Mesenchymal stem cell (in vitro differentiated cells and primary cell): ENCODE results near the gene NPFF.

Experiments
- DNase-seq: peaks from one replicate; pipeline ENCODE4 v3.0.0-alpha.2; 2013
- H2AFZ ChIP-seq: one replicate; pipeline ENCODE4 v1.6.1; 2013; ENCODE audit warnings: low read depth, mild to moderate bottlenecking, control low read depth, inconsistent platforms, low read length, moderate library complexity
- H2AK5ac ChIP-seq: 2 replicates; pipeline ENCODE4 v1.6.1; 2013; ENCODE audit warnings: low read length, moderate library complexity, mild to moderate bottlenecking, inconsistent platforms; ENCODE audit not compliant: severe bottlenecking
- H2BK120ac ChIP-seq: one replicate; pipeline ENCODE4 v1.6.1; 2013; ENCODE audit warnings: low read depth, mild to moderate bottlenecking, inconsistent platforms, low read length, moderate library complexity
- H2BK12ac ChIP-seq, 2 experiments: one replicate each; pipeline ENCODE4 v1.6.1; 2013; ENCODE audit warnings: inconsistent platforms in 2 of 2, low read length in 2 of 2, mild to moderate bottlenecking in 2 of 2, moderate library complexity in 2 of 2, control low read depth in 1 of 2
- H2BK15ac ChIP-seq: one replicate; pipeline ENCODE4 v1.6.1; 2013; ENCODE audit warnings: mild to moderate bottlenecking, low read depth, inconsistent platforms; ENCODE audit not compliant: poor library complexity, severe bottlenecking
- H2BK5ac ChIP-seq: 2 replicates; pipeline ENCODE4 v1.6.1; 2013; ENCODE audit warnings: low read depth, mild to moderate bottlenecking, low read length, control low read depth, inconsistent platforms; ENCODE audit not compliant: poor library complexity, severe bottlenecking
- H3K14ac ChIP-seq, 2 experiments: one replicate each; pipeline ENCODE4 v1.6.1; 2013; ENCODE audit warnings: inconsistent platforms in 2 of 2, low read length in 2 of 2, control low read depth in 1 of 2, mild to moderate bottlenecking in 1 of 2, moderate library complexity in 1 of 2
- H3K18ac ChIP-seq, 2 experiments: one replicate each; pipeline ENCODE4 v1.6.1; 2013; ENCODE audit warnings: inconsistent platforms in 2 of 2, low read length in 2 of 2, control low read depth in 1 of 2, low read depth in 1 of 2, mild to moderate bottlenecking in 1 of 2
- H3K23ac ChIP-seq, 2 experiments: one replicate each; pipeline ENCODE4 v1.6.1; 2013; ENCODE audit warnings: inconsistent platforms in 2 of 2, low read length in 2 of 2, mild to moderate bottlenecking in 2 of 2, moderate library complexity in 2 of 2, control low read depth in 1 of 2
- H3K27ac ChIP-seq: 2 replicates; pipeline ENCODE4 v1.5.1; 2013; ENCODE audit warnings: mild to moderate bottlenecking, moderate library complexity, low read length, control low read depth, inconsistent platforms; ENCODE audit not compliant: poor library complexity, severe bottlenecking
- H3K27me3 ChIP-seq, 2 experiments: 2 replicates each; pipeline versions ENCODE4 v1.6.1 to v1.7.0; 2013; ENCODE audit warnings: low read length in 2 of 2, mild to moderate bottlenecking in 2 of 2, moderate library complexity in 2 of 2, control low read depth in 1 of 2, inconsistent platforms in 1 of 2; ENCODE audit not compliant: control insufficient read depth in 1 of 2, insufficient read depth in 1 of 2
- H3K36me3 ChIP-seq, 2 experiments: 2 replicates each; pipeline versions ENCODE4 v1.6.1 to v1.7.0; 2013; ENCODE audit warnings: low read length in 2 of 2, control low read depth in 1 of 2, inconsistent platforms in 1 of 2, low read depth in 1 of 2, mild to moderate bottlenecking in 1 of 2; ENCODE audit not compliant: insufficient read depth in 2 of 2, control insufficient read depth in 1 of 2
- H3K4ac ChIP-seq, 2 experiments: one replicate each; pipeline ENCODE4 v1.6.1; 2013; ENCODE audit warnings: inconsistent platforms in 2 of 2, low read length in 2 of 2, mild to moderate bottlenecking in 2 of 2, moderate library complexity in 2 of 2, control low read depth in 1 of 2, low read depth in 1 of 2
- H3K4me1 ChIP-seq: 2 replicates; pipeline ENCODE4 v1.6.1; 2013; ENCODE audit warnings: low read depth, low read length, control low read depth; ENCODE audit not compliant: control insufficient read depth, insufficient read depth
- H3K4me2 ChIP-seq: 2 replicates; pipeline ENCODE4 v1.6.1; 2013; ENCODE audit warnings: low read length, mild to moderate bottlenecking, inconsistent platforms; ENCODE audit not compliant: poor library complexity, severe bottlenecking
- H3K4me3 ChIP-seq, 2 experiments: 2 replicates each; pipeline versions ENCODE4 v1.5.1 to v1.7.0; 2013; ENCODE audit warnings: low read length in 2 of 2, mild to moderate bottlenecking in 2 of 2, control low read depth in 1 of 2, low read depth in 1 of 2; ENCODE audit not compliant: insufficient read depth in 1 of 2
- H3K79me1 ChIP-seq: replicated peaks from 2 replicates; pipeline ENCODE4 v1.6.1; 2013; ENCODE audit warnings: mild to moderate bottlenecking, control low read depth, low read length, inconsistent platforms; ENCODE audit not compliant: poor library complexity, severe bottlenecking
- H3K9ac ChIP-seq: 2 replicates; pipeline ENCODE4 v1.7.0; 2013; ENCODE audit warnings: mild to moderate bottlenecking, low read length, moderate library complexity
- H3K9me3 ChIP-seq: 2 replicates; pipeline ENCODE4 v1.7.0; 2013; ENCODE audit warnings: mild to moderate bottlenecking, low read length; ENCODE audit not compliant: control insufficient read depth
- H4K8ac ChIP-seq: one replicate; pipeline ENCODE4 v1.6.1; 2013; ENCODE audit warnings: inconsistent platforms, mild to moderate bottlenecking, low read length, moderate library complexity
- H4K91ac ChIP-seq: one replicate; pipeline ENCODE4 v1.6.1; 2013; ENCODE audit warnings: mild to moderate bottlenecking, low read length, inconsistent platforms
- WGBS: methylation state at CpG from one replicate; pipeline ENCODE4 v1.1.7; 2013; ENCODE audit warnings: mixed read lengths; 5-methylcytosine and 5-hydroxymethylcytosine counted together

NPFF gene

GRCh38 chr12:53514628-53515290 lies 7.5 kb upstream of the NPFF start:
- H3K4me3 ChIP-seq, result no peak overlapping the region
- H2AK5ac ChIP-seq, result no peak overlapping the region
- no peak overlapping the region for H3K18ac ChIP-seq
- H4K91ac ChIP-seq, result no peak overlapping the region
- no peak overlapping the region for H2BK15ac ChIP-seq
- no peak overlapping the region for H3K4me2 ChIP-seq
- no peak overlapping the region for H3K9ac ChIP-seq
- H2BK5ac ChIP-seq, result no peak overlapping the region
- no peaks in the 10 kb centered on the region for H3K9me3 ChIP-seq
- peaks cover 43 to 91% of the 10 kb centered on the region in 2 experiments for H3K36me3 ChIP-seq
- H3K4me1 ChIP-seq, result no peaks in the 10 kb centered on the region
- no peak for DNase-seq
- no peaks in the 10 kb centered on the region for H3K27me3 ChIP-seq
- H3K4ac ChIP-seq, result no peak overlapping the region
- no peak overlapping the region for H4K8ac ChIP-seq
- 95% methylated on average over 4 of the region's 6 CpGs for WGBS
- no peak overlapping the region for H3K14ac ChIP-seq
- no peak overlapping the region for H2BK120ac ChIP-seq
- H2AFZ ChIP-seq, result no peak overlapping the region
- H3K79me1 ChIP-seq, result peaks cover 8% of the 10 kb centered on the region
- H2BK12ac ChIP-seq, result no peak overlapping the region
- H3K23ac ChIP-seq, result no peak overlapping the region
- H3K27ac ChIP-seq, result no peak overlapping the region

GRCh38 chr12:53513712-53514410 lies 6.6 kb upstream of the NPFF start:
- Histone ChIP-seq H3K4ac (no peak overlapping the region), H3K14ac (no peak overlapping the region), H3K79me1 (peaks cover 8% of the 10 kb centered on the region), H2BK120ac (no peak overlapping the region), H3K9me3 (no peaks in the 10 kb centered on the region), H3K4me2 (no peak overlapping the region), H2BK12ac (no peak overlapping the region), H2BK5ac (no peak overlapping the region), H3K9ac (no peak overlapping the region), H4K91ac (no peak overlapping the region), H2BK15ac (no peak overlapping the region), H3K18ac (no peak overlapping the region), H3K27me3 (no peaks in the 10 kb centered on the region), H3K23ac (no peak overlapping the region), H4K8ac (no peak overlapping the region), H2AFZ (no peak overlapping the region), H3K27ac (no peak overlapping the region), H3K36me3 (peaks cover 44 to 89% of the 10 kb centered on the region in 2 experiments), H3K4me3 (no peak overlapping the region), H2AK5ac (no peak overlapping the region), H3K4me1 (no peaks in the 10 kb centered on the region)
- no peak for DNase-seq
- WGBS, result 96% methylated on average over 6 of the region's 6 CpGs

- 98% methylated on average over 9 of the region's 9 CpGs for WGBS
- Histone ChIP-seq H4K8ac (no peak overlapping the region), H3K27me3 (no peaks in the 10 kb centered on the region), H4K91ac (no peak overlapping the region), H3K23ac (no peak overlapping the region), H3K14ac (no peak overlapping the region), H3K36me3 (peaks cover 61 to 83% of the 10 kb centered on the region in 2 experiments), H3K9me3 (no peaks in the 10 kb centered on the region), H3K4me3 (no peak overlapping the region), H2AFZ (no peak overlapping the region), H2BK15ac (no peak overlapping the region), H3K79me1 (peaks cover 18% of the 10 kb centered on the region), H2BK120ac (no peak overlapping the region), H3K4me1 (peaks cover 3% of the 10 kb centered on the region), H3K4me2 (no peak overlapping the region), H3K4ac (no peak overlapping the region), H3K9ac (no peak overlapping the region), H3K18ac (no peak overlapping the region), H2BK12ac (no peak overlapping the region), H3K27ac (no peak overlapping the region), H2BK5ac (no peak overlapping the region), H2AK5ac (no peak overlapping the region)
- no peak for DNase-seq
Observed at GRCh38 chr12:53510181-53510812, 3.0 kb upstream of the NPFF start.

GRCh38 chr12:53508534-53509170 lies 1.4 kb upstream of the NPFF start:
- no peak overlapping the region for H3K23ac ChIP-seq
- WGBS, result 44% methylated on average over 6 of the region's 7 CpGs
- H3K4me3 ChIP-seq, result no peak overlapping the region

More at GRCh38 chr12:53508534-53509170, 1.4 kb upstream of the NPFF start:
- peaks cover 6% of the 10 kb centered on the region for H3K4me1 ChIP-seq
- H3K27ac ChIP-seq, result no peak overlapping the region
- no peak overlapping the region for H3K9ac ChIP-seq
- H3K9me3 ChIP-seq, result no peaks in the 10 kb centered on the region
- no peak overlapping the region for H2BK120ac ChIP-seq
- H2BK12ac ChIP-seq, result no peak overlapping the region
- peak; percentile 82 for DNase-seq
- H3K4me2 ChIP-seq, result no peak overlapping the region
- no peak overlapping the region for H3K18ac ChIP-seq
- H3K79me1 ChIP-seq, result peaks cover 18% of the 10 kb centered on the region
- no peak overlapping the region for H2AK5ac ChIP-seq
- H4K91ac ChIP-seq, result no peak overlapping the region
- no peak overlapping the region for H2BK15ac ChIP-seq
- H3K14ac ChIP-seq, result no peak overlapping the region
- no peak overlapping the region for H3K4ac ChIP-seq
- H2BK5ac ChIP-seq, result no peak overlapping the region
- no peak overlapping the region for H2AFZ ChIP-seq
- H3K27me3 ChIP-seq, result no peaks in the 10 kb centered on the region
- H3K36me3 ChIP-seq, result peaks cover 71 to 80% of the 10 kb centered on the region in 2 experiments
- H4K8ac ChIP-seq, result no peak overlapping the region
